Measurements from ENCODE around the gene RABGAP1L.

DNA sequence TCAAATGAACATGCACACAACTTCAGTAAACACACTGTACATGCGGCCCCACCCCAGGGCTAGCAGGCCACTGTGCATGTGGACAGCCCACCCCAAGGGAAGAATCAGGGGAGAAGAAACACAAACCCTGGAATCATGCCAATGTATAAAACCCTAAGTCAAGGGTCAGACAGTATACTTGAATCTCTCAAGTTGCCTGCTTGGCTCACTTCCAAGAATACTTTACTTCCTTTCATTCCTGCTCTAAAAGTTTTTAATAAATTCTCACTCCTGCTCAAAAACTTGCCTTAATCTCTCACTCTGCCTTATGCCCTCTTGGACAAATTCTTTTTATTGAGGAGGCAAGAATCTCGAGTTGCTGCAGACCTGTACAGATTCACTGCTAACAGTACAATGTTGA, 609.2 kb downstream of the RABGAP1L start:
- TF ChIP-seq, protein P1, sequence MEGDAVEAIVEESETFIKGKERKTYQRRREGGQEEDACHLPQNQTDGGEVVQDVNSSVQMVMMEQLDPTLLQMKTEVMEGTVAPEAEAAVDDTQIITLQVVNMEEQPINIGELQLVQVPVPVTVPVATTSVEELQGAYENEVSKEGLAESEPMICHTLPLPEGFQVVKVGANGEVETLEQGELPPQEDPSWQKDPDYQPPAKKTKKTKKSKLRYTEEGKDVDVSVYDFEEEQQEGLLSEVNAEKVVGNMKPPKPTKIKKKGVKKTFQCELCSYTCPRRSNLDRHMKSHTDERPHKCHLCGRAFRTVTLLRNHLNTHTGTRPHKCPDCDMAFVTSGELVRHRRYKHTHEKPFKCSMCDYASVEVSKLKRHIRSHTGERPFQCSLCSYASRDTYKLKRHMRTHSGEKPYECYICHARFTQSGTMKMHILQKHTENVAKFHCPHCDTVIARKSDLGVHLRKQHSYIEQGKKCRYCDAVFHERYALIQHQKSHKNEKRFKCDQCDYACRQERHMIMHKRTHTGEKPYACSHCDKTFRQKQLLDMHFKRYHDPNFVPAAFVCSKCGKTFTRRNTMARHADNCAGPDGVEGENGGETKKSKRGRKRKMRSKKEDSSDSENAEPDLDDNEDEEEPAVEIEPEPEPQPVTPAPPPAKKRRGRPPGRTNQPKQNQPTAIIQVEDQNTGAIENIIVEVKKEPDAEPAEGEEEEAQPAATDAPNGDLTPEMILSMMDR (IDR thresholded peaks at IDR 0.05 in 8 of 11, conservative IDR thresholded peaks at IDR 0.05 in 3 of 11): no peak
- no peak for TF ChIP-seq POLR2A (IDR thresholded peaks at IDR 0.05)
- no peak for TF ChIP-seq POLR2AphosphoS5 (IDR thresholded peaks at IDR 0.05)

Measured in spleen (tissue), 7 donors.